Effector memory CD4-positive, alpha-beta T cell (primary cell): ENCODE data around the gene PKD1.
"Not testable (repeated sequence)": the region's sequence is repeated elsewhere in the genome, so short reads cannot be mapped to it uniquely, and the experiment has no call there.

Source experiments
- DNase-seq, 3 donors: peaks; one replicate each; pipeline ENCODE4 v3.0.0-alpha.2; 2020
- H3K27ac ChIP-seq: 2 replicates; pipeline ENCODE4 v1.7.0; 2013; ENCODE audit warnings: mild to moderate bottlenecking, low read length, moderate library complexity; ENCODE audit not compliant: insufficient read depth, poor library complexity, severe bottlenecking
- H3K27me3 ChIP-seq: replicated peaks from 2 replicates; pipeline ENCODE4 v1.7.0; 2013; ENCODE audit warnings: mild to moderate bottlenecking, low read length; ENCODE audit not compliant: insufficient read depth, control insufficient read depth, poor library complexity, severe bottlenecking
- H3K36me3 ChIP-seq: 2 replicates; pipeline ENCODE4 v1.7.0; 2013; ENCODE audit warnings: mild to moderate bottlenecking, low read length, moderate library complexity; ENCODE audit not compliant: control insufficient read depth, insufficient read depth
- H3K4me1 ChIP-seq: 2 replicates; pipeline ENCODE4 v1.7.0; 2013; ENCODE audit warnings: low read length, mild to moderate bottlenecking; ENCODE audit not compliant: control insufficient read depth, insufficient read depth, poor library complexity, severe bottlenecking
- H3K4me3 ChIP-seq: 2 replicates; pipeline ENCODE4 v1.7.0; 2013; ENCODE audit warnings: low read length, low read depth, mild to moderate bottlenecking; ENCODE audit not compliant: insufficient read depth, poor library complexity, severe bottlenecking
- H3K9me3 ChIP-seq: 2 replicates; pipeline ENCODE4 v1.7.0; 2013; ENCODE audit warnings: mild to moderate bottlenecking, low read length, moderate library complexity; ENCODE audit not compliant: control insufficient read depth

The PKD1 gene

GRCh38 chr16:2115591-2115973 lies 20.1 kb downstream of the PKD1 start:
- H3K27ac ChIP-seq: no peak overlapping the region
- H3K27me3 ChIP-seq: no peaks in the 10 kb centered on the region
- no peaks in the 10 kb centered on the region for H3K9me3 ChIP-seq
- no peak overlapping the region for H3K4me3 ChIP-seq
- no peak for DNase-seq
- no peaks in the 10 kb centered on the region for H3K36me3 ChIP-seq
- no peaks in the 10 kb centered on the region for H3K4me1 ChIP-seq

DNA sequence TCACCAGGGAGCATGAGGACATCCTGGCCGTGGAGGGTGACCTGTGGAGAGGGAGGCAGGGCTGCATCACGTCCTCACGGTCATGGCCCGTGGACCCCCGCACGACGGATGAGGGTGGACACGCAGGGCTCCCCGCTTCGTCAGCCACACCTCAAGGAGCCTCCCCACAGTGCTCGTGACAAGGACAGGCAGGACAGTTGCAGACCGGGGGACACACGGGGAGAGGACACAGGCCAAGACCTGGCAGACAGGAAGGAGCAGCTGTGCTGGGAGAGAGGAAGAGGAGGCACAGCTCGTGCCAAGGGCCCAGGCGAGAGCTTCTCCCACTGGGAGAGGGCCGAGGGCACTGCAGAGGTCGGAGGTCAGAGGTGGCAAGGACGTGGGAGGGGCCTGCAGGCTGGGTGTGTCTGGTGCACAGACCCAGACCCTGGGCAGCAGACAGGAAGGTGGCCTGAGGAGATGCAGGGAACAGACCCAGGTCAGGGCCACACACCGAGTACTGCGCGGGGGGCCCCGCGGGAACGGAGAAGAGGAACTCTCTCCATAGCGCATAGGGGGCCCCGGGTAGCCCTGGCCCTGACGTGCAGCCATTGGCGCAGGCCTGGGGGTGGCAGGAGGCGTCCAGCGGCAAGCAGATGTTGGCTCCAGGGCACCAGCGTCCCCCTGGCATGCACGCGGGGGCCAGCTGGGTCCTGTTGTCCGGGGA lies 20.7 kb downstream of the PKD1 start:
- not testable (repeated sequence) for H3K4me1 ChIP-seq, DNase-seq, H3K9me3 ChIP-seq, H3K36me3 ChIP-seq, H3K27ac ChIP-seq, H3K4me3 ChIP-seq, H3K27me3 ChIP-seq

DNA sequence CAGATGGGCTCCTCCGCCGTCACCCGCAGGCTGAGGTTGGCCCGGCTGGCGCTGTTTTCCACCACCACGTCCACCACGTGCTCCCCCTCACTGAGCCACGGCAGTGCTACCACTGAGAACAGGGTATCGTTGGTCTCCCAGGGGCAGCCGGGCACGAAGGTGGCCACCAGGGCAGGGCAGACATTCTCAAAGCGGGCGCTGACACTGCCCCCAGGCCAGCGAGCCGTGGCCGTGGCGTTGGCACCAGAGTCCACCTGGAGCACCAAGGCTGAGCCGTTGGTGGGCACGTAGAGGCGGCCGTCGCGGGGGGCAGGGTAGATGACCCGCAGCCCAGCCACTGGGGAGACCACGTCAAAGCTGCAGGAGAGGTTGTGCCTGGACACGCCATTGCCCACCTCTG lies 21.5 kb downstream of the PKD1 start:
- H3K27ac ChIP-seq, H3K36me3 ChIP-seq, DNase-seq, H3K4me3 ChIP-seq, H3K27me3 ChIP-seq, H3K9me3 ChIP-seq, H3K4me1 ChIP-seq: not testable (repeated sequence)

- not testable (repeated sequence) for H3K9me3 ChIP-seq, DNase-seq, H3K4me3 ChIP-seq, H3K27me3 ChIP-seq, H3K4me1 ChIP-seq, H3K27ac ChIP-seq, H3K36me3 ChIP-seq
Observed at GRCh38 chr16:2112539-2113106, 23.1 kb downstream of the PKD1 start.

- not testable (repeated sequence) for H3K27me3 ChIP-seq, H3K36me3 ChIP-seq, H3K4me1 ChIP-seq, H3K27ac ChIP-seq, H3K9me3 ChIP-seq, DNase-seq, H3K4me3 ChIP-seq
Observed at GRCh38 chr16:2111412-2112335, 24.0 kb downstream of the PKD1 start.

GRCh38 chr16:2111009-2111353 lies 24.7 kb downstream of the PKD1 start:
- H3K4me1 ChIP-seq, H3K4me3 ChIP-seq, H3K27me3 ChIP-seq, H3K36me3 ChIP-seq, DNase-seq, H3K9me3 ChIP-seq, H3K27ac ChIP-seq: not testable (repeated sequence)

GRCh38 chr16:2110332-2111008 lies 25.2 kb downstream of the PKD1 start:
- not testable (repeated sequence) for H3K36me3 ChIP-seq, H3K4me1 ChIP-seq, H3K9me3 ChIP-seq, H3K27me3 ChIP-seq, H3K27ac ChIP-seq, DNase-seq, H3K4me3 ChIP-seq

- not testable (repeated sequence) for H3K9me3 ChIP-seq, H3K4me3 ChIP-seq, H3K27me3 ChIP-seq, H3K36me3 ChIP-seq, H3K27ac ChIP-seq, DNase-seq, H3K4me1 ChIP-seq
Observed at GRCh38 chr16:2109872-2110271, 25.8 kb downstream of the PKD1 start.

DNA sequence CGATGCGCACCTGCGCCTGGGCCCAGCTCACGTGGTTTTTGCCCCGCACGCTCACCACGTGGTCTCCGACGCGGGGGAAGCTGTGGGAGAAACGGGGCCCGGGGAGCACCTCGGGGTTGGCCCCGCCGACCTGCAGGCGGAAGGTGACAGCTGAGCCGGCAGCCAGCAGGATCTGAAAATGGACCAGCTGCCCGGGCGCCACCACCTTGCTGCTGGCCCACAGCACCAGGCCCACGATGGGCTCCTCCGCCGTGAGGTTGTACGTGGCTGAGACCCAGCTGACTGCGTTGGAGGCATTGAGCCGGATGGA lies 26.5 kb downstream of the PKD1 start:
- not testable (repeated sequence) for H3K36me3 ChIP-seq, H3K4me3 ChIP-seq, H3K4me1 ChIP-seq, H3K27ac ChIP-seq, H3K27me3 ChIP-seq, DNase-seq, H3K9me3 ChIP-seq
